Measurements from ENCODE around the gene XYLT1. TPM values are rescaled to one million over a fixed set of nuclear protein-coding genes. Genes with fewer than 3 reads are reported as not detected.

The XYLT1 gene
- total and polyA plus RNA-seq, 2 of the 13 experiments (the other 11 are each of a cell fraction or from before 2014, with no cell fraction given) = not detected

DNA sequence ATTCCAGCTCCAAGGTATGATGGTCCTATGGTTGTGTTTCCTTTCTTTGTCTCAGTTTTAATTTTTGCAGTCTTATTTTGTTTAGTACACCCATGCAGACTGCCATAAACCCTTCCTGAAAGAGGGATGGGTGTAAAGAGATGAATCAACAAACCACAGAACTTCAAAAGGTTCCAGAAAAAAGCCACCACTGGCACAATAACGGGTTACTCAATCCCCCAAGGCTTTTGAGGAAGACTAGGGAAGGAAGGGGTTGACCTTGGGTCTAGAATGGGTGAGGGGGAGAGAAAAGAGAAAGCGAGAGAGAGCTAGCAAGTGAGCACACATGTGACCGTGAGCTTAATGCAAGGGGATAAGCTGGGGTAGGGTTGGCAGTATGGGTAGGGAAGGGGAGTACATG, 168.1 kb downstream of the XYLT1 start:
- intact Hi-C loops (cut with micrococcal nuclease; ENCODE audit: unreplicated experiment) = no loop called here
- H3K4me3 ChIP-seq (replicated peaks in 1 of 3; ENCODE audit: insufficient read depth in 1 of 3, low read depth in 2 of 3, low read length in 3 of 3) = no peak overlapping the region

More for the DNA sequence above, 168.1 kb downstream of the XYLT1 start:
- CTCF ChIA-PET (ENCODE audit: low intra/inter-chr PET ratio, low total read pairs) = no interaction called here
- Histone ChIP-seq H4K20me1 (ENCODE audit: insufficient read depth, low read length) (no peaks in the 10 kb centered on the region), H3K27ac (ENCODE audit: extremely low read length, insufficient read depth, low read length) (no peak overlapping the region), H3K79me2 (ENCODE audit: insufficient read depth, low read length) (no peaks in the 10 kb centered on the region), H3K27me3 (ENCODE audit: control insufficient read depth in 1 of 2, insufficient read depth in 2 of 2, low read length in 2 of 2) (peaks cover 2 to 9% of the 10 kb centered on the region in 2 experiments; a peak in 1 of 5 replicates), H3K9me3 (ENCODE audit: low read length) (no peaks in the 10 kb centered on the region), H3K4me2 (ENCODE audit: low read depth, low read length) (no peak overlapping the region), H2AFZ (ENCODE audit: low read length) (no peak overlapping the region), H3K9ac (ENCODE audit: insufficient read depth, low read depth, low read length) (no peak overlapping the region), H3K4me1 (ENCODE audit: insufficient read depth, low read length) (no peaks in the 10 kb centered on the region), H3K36me3 (replicated peaks in 1 of 2; ENCODE audit: control insufficient read depth in 1 of 2, insufficient read depth in 2 of 2, low read length in 2 of 2) (no peaks in the 10 kb centered on the region)
- in situ Hi-C loops (cut with HindIII; ENCODE audit: extremely low pct_ligation_motif_present, low pct_unique_long_range_greater_than_20kb) = no loop called here
- DNase-seq (ENCODE audit: low spot score) (no peak), FAIRE-seq (no peak), ATAC-seq (no peak)
- BruUV-seq (replicated peaks) = no TSS peak
- TF ChIP-seq, protein P1, sequence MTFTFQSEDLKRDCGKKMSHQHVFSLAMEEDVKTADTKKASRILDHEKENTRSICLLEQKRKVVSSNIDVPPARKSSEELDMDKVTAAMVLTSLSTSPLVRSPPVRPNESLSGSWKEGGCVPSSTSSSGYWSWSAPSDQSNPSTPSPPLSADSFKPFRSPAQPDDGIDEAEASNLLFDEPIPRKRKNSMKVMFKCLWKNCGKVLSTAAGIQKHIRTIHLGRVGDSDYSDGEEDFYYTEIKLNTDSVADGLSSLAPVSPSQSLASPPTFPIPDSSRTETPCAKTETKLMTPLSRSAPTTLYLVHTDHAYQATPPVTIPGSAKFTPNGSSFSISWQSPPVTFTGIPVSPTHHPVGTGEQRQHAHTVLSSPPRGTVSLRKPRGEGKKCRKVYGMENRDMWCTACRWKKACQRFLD (CRISPR knock-in tag; IDR thresholded peaks at IDR 0.05; ENCODE audit: borderline replicate concordance) = no peak
- TF ChIP-seq, protein P2, sequence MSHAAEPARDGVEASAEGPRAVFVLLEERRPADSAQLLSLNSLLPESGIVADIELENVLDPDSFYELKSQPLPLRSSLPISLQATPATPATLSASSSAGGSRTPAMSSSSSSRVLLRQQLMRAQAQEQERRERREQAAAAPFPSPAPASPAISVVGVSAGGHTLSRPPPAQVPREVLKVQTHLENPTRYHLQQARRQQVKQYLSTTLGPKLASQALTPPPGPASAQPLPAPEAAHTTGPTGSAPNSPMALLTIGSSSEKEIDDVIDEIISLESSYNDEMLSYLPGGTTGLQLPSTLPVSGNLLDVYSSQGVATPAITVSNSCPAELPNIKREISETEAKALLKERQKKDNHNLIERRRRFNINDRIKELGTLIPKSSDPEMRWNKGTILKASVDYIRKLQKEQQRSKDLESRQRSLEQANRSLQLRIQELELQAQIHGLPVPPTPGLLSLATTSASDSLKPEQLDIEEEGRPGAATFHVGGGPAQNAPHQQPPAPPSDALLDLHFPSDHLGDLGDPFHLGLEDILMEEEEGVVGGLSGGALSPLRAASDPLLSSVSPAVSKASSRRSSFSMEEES (CRISPR knock-in tag; IDR thresholded peaks at IDR 0.05) = no peak
- TF ChIP-seq ETV5 (CRISPR knock-in tag; IDR thresholded peaks at IDR 0.05; ENCODE audit: borderline replicate concordance) (no peak), KMT2A (CRISPR knock-in tag; IDR thresholded peaks at IDR 0.05) (no peak), ZNF761 (CRISPR knock-in tag; conservative IDR thresholded peaks at IDR 0.05) (no peak)
- TF ChIP-seq, protein P3, sequence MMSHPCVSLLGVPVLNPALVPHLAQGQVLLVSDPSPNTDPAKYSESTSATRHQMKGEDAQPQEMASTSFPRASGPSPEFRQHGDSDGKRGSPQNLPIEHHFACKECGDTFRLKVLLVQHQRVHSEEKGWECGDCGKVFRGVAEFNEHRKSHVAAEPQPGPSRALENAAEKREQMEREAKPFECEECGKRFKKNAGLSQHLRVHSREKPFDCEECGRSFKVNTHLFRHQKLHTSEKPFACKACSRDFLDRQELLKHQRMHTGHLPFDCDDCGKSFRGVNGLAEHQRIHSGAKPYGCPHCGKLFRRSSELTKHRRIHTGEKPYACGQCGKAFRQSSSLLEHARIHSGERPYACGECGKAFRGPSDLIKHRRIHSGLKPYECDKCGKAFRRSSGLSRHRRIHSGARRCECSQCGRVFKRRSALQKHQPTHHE (CRISPR knock-in tag; IDR thresholded peaks at IDR 0.05; ENCODE audit: borderline replicate concordance) = no peak
- 10% methylated on average over 3 of the region's 3 CpGs for WGBS (ENCODE audit: low lambda C conversion rate)
- POLR2A ChIA-PET = no interaction called here

Data from HepG2 (cell line).